Activated T-helper 1 cell treated with anti-CD3 and anti-CD28 coated beads, Interleukin-12 subunit alpha, Interleukin-12 subunit beta, Interleukin-2, Interleukin-4 antibody, amounts not matched to agents 30 ng/mL and 10 ng/mL and 1 ng/mL, durations not matched to agents 14 hours and 24 hours and 36 hours (primary cell): ENCODE results near the gene PBX3. TPM values are rescaled to one million over a fixed set of nuclear protein-coding genes. Genes with fewer than 3 reads are reported as not detected.

Source experiments
- DNase-seq: peaks from one replicate; pipeline ENCODE4 v3.0.0; 2021; ENCODE audit warnings: low spot score
- H3K27ac Mint-ChIP-seq: one replicate; pipeline ENCODE4 v1.8.0; 2021; ENCODE audit warnings: mild to moderate bottlenecking, mixed read lengths
- H3K27me3 Mint-ChIP-seq: one replicate; pipeline ENCODE4 v1.8.0; 2022; ENCODE audit warnings: mild to moderate bottlenecking, moderate library complexity, mixed read lengths; ENCODE audit not compliant: insufficient read depth
- H3K36me3 Mint-ChIP-seq: one replicate; pipeline ENCODE4 v1.8.0; 2021; ENCODE audit warnings: low read depth, mixed read lengths
- H3K4me1 Mint-ChIP-seq: one replicate; pipeline ENCODE4 v1.8.0; 2021; ENCODE audit warnings: low read depth, mixed read lengths
- H3K4me3 Mint-ChIP-seq: one replicate; pipeline ENCODE4 v1.8.0; 2021; ENCODE audit warnings: mild to moderate bottlenecking, moderate library complexity, mixed read lengths
- H3K9me3 Mint-ChIP-seq: one replicate; pipeline ENCODE4 v1.8.0; 2021; ENCODE audit warnings: mixed read lengths
- intact Hi-C: fragments of 100-400 bp; cut with micrococcal nuclease; formaldehyde crosslinking; loops from one replicate; pipeline ENCODE4 v1.15.1; 2024
- total RNA-seq: library from RNA; stranded (reverse); gene quantifications from 2 replicates; pipeline ENCODE4 v1.2.3, GENCODE V29; 2022

The PBX3 gene
- total RNA-seq, 1 donor from 2014 or later: 24.2 TPM

- H3K27ac Mint-ChIP-seq: no peak overlapping the region
- intact Hi-C loops: loop anchor here (5.0 kb wide), 1 partner anchor 228 kb away; no protein-coding TSS in a partner anchor
- DNase-seq: no peak
- H3K9me3 Mint-ChIP-seq: no peaks in the 10 kb centered on the region
- peaks cover 34% of the 10 kb centered on the region for H3K4me1 Mint-ChIP-seq
- peaks cover 16% of the 10 kb centered on the region for H3K36me3 Mint-ChIP-seq
- H3K4me3 Mint-ChIP-seq: peak overlapping the region; percentile 3
- peaks cover 6% of the 10 kb centered on the region for H3K27me3 Mint-ChIP-seq
Measured at GRCh38 chr9:125750627-125751011, 3.4 kb downstream of the PBX3 start.

GRCh38 chr9:125752070-125752628 lies 5.0 kb downstream of the PBX3 start:
- Mint-ChIP-seq H3K27ac (no peak overlapping the region), H3K9me3 (no peaks in the 10 kb centered on the region), H3K4me1 (peaks cover 34% of the 10 kb centered on the region), H3K36me3 (peaks cover 18% of the 10 kb centered on the region), H3K4me3 (no peak overlapping the region), H3K27me3 (peaks cover 4% of the 10 kb centered on the region)
- intact Hi-C loops: loop anchor here (5.0 kb wide), 1 partner anchor 230 kb away; no protein-coding TSS in a partner anchor
- no peak for DNase-seq

GRCh38 chr9:125754096-125754495 lies 6.9 kb downstream of the PBX3 start:
- Mint-ChIP-seq H3K27me3 (peaks cover 4% of the 10 kb centered on the region), H3K36me3 (peaks cover 16% of the 10 kb centered on the region), H3K27ac (no peak overlapping the region), H3K9me3 (no peaks in the 10 kb centered on the region), H3K4me1 (peaks cover 33% of the 10 kb centered on the region), H3K4me3 (no peak overlapping the region)
- no peak for DNase-seq
- intact Hi-C loops: loop anchor here (5.0 kb wide), 1 partner anchor 232 kb away; no protein-coding TSS in a partner anchor

- intact Hi-C loops: no loop called here
- H3K27ac Mint-ChIP-seq: no peak overlapping the region
- peaks cover 11% of the 10 kb centered on the region for H3K36me3 Mint-ChIP-seq
- no peak overlapping the region for H3K4me3 Mint-ChIP-seq
- no peak for DNase-seq
- H3K27me3 Mint-ChIP-seq: peaks cover 4% of the 10 kb centered on the region
- H3K9me3 Mint-ChIP-seq: no peaks in the 10 kb centered on the region
- peaks cover 29% of the 10 kb centered on the region for H3K4me1 Mint-ChIP-seq
Measured at GRCh38 chr9:125755340-125755739, 8.2 kb downstream of the PBX3 start.

- Mint-ChIP-seq H3K9me3 (no peaks in the 10 kb centered on the region), H3K36me3 (peaks cover 6% of the 10 kb centered on the region), H3K27me3 (peaks cover 2% of the 10 kb centered on the region), H3K27ac (no peak overlapping the region), H3K4me3 (no peak overlapping the region), H3K4me1 (peaks cover 22% of the 10 kb centered on the region)
- DNase-seq: no peak
- intact Hi-C loops: no loop called here
Measured at GRCh38 chr9:125756518-125756917, 9.3 kb downstream of the PBX3 start.

- no peak overlapping the region for H3K4me3 Mint-ChIP-seq
- intact Hi-C loops: no loop called here
- H3K4me1 Mint-ChIP-seq: peaks cover 22% of the 10 kb centered on the region
- DNase-seq: no peak
- H3K9me3 Mint-ChIP-seq: no peaks in the 10 kb centered on the region
- H3K27me3 Mint-ChIP-seq: peaks cover 2% of the 10 kb centered on the region
- H3K36me3 Mint-ChIP-seq: peaks cover 4% of the 10 kb centered on the region
- H3K27ac Mint-ChIP-seq: no peak overlapping the region
Measured at GRCh38 chr9:125757834-125758233, 10.7 kb downstream of the PBX3 start.

GRCh38 chr9:125758986-125759763 lies 12.0 kb downstream of the PBX3 start:
- no peak for DNase-seq
- Mint-ChIP-seq H3K36me3 (peaks cover 4% of the 10 kb centered on the region), H3K9me3 (no peaks in the 10 kb centered on the region), H3K27ac (no peak overlapping the region), H3K4me3 (peak overlapping the region; percentile 56), H3K4me1 (peaks cover 22% of the 10 kb centered on the region), H3K27me3 (peaks cover 4% of the 10 kb centered on the region)
- intact Hi-C loops: no loop called here

- DNase-seq: no peak
- intact Hi-C loops: no loop called here
- H3K27me3 Mint-ChIP-seq: peaks cover 4% of the 10 kb centered on the region
- H3K4me1 Mint-ChIP-seq: peaks cover 22% of the 10 kb centered on the region
- no peaks in the 10 kb centered on the region for H3K9me3 Mint-ChIP-seq
- H3K4me3 Mint-ChIP-seq: peak overlapping the region; percentile 56
- peaks cover 4% of the 10 kb centered on the region for H3K36me3 Mint-ChIP-seq
- H3K27ac Mint-ChIP-seq: no peak overlapping the region
Measured at GRCh38 chr9:125759764-125760129, 12.6 kb downstream of the PBX3 start.

- H3K9me3 Mint-ChIP-seq: no peaks in the 10 kb centered on the region
Measured at GRCh38 chr9:125760537-125760936, 13.4 kb downstream of the PBX3 start.

GRCh38 chr9:125761676-125762450 lies 14.7 kb downstream of the PBX3 start:
- intact Hi-C loops: no loop called here
- peaks cover 2% of the 10 kb centered on the region for H3K27me3 Mint-ChIP-seq
- no peak overlapping the region for H3K4me3 Mint-ChIP-seq
- no peaks in the 10 kb centered on the region for H3K9me3 Mint-ChIP-seq
- H3K36me3 Mint-ChIP-seq: peaks cover 4% of the 10 kb centered on the region
- H3K27ac Mint-ChIP-seq: no peak overlapping the region
- H3K4me1 Mint-ChIP-seq: peaks cover 17% of the 10 kb centered on the region
- DNase-seq: no peak

More at GRCh38 chr9:125760537-125760936, 13.4 kb downstream of the PBX3 start:
- H3K4me3 Mint-ChIP-seq: no peak overlapping the region
- H3K27ac Mint-ChIP-seq: no peak overlapping the region
- DNase-seq: no peak
- peaks cover 22% of the 10 kb centered on the region for H3K4me1 Mint-ChIP-seq
- intact Hi-C loops: no loop called here
- H3K27me3 Mint-ChIP-seq: peaks cover 2% of the 10 kb centered on the region
- peaks cover 4% of the 10 kb centered on the region for H3K36me3 Mint-ChIP-seq

- H3K27me3 Mint-ChIP-seq: peaks cover 3% of the 10 kb centered on the region
- intact Hi-C loops: no loop called here
- DNase-seq: no peak
- H3K4me1 Mint-ChIP-seq: peaks cover 18% of the 10 kb centered on the region
- no peak overlapping the region for H3K4me3 Mint-ChIP-seq
- H3K36me3 Mint-ChIP-seq: peaks cover 4% of the 10 kb centered on the region
- H3K9me3 Mint-ChIP-seq: no peaks in the 10 kb centered on the region
- H3K27ac Mint-ChIP-seq: no peak overlapping the region
Measured at GRCh38 chr9:125763394-125763801, 16.2 kb downstream of the PBX3 start.

- H3K9me3 Mint-ChIP-seq: no peaks in the 10 kb centered on the region
- peaks cover 4% of the 10 kb centered on the region for H3K36me3 Mint-ChIP-seq
- no peak overlapping the region for H3K4me3 Mint-ChIP-seq
- intact Hi-C loops: no loop called here
- peaks cover 3% of the 10 kb centered on the region for H3K27me3 Mint-ChIP-seq
- no peak overlapping the region for H3K27ac Mint-ChIP-seq
- H3K4me1 Mint-ChIP-seq: peaks cover 16% of the 10 kb centered on the region
- no peak for DNase-seq
Measured at GRCh38 chr9:125764198-125764597, 17.0 kb downstream of the PBX3 start.
